RCC 7860 (cell line): Measurements from ENCODE around the gene BCL11A.

Experiments
- DNase-seq: peaks from one replicate; pipeline ENCODE4 v3.0.0-alpha.2; 2015; ENCODE audit warnings: low spot score
- FAIRE-seq: peaks from 2 replicates; lab custom pipeline; 2012; peaks lifted over from hg19 to GRCh38; lab: Jason Lieb, UNC

Gene BCL11A

GRCh38 chr2:60553495-60554073, at the start of gene BCL11A:
Gene BCL11A (minus strand): TSS chr2:60553654. CDS start chr2:60553270, 384 bp downstream.
- FAIRE-seq = no peak
- no peak for DNase-seq

- FAIRE-seq = no peak
- DNase-seq = no peak
These were observed 49.5 kb upstream of the BCL11A start for GRCh38 chr2:60602828-60603532.

GRCh38 chr2:60602388-60602787, 48.9 kb upstream of the BCL11A start:
- no peak for DNase-seq
- FAIRE-seq = no peak

GRCh38 chr2:60598271-60598670, 44.8 kb upstream of the BCL11A start:
- no peak for FAIRE-seq

GRCh38 chr2:60597346-60597745, 43.9 kb upstream of the BCL11A start:
- DNase-seq (no peak), FAIRE-seq (no peak)

More at GRCh38 chr2:60598271-60598670, 44.8 kb upstream of the BCL11A start:
- DNase-seq = no peak

- FAIRE-seq (no peak), DNase-seq (no peak)
These were observed 43.0 kb upstream of the BCL11A start for GRCh38 chr2:60596411-60596810.

- no peak for FAIRE-seq
- DNase-seq = no peak
These were observed 42.5 kb upstream of the BCL11A start for GRCh38 chr2:60595953-60596352.

GRCh38 chr2:60589104-60589503, 35.6 kb upstream of the BCL11A start:
- DNase-seq = no peak

GRCh38 chr2:60586081-60586480, 32.6 kb upstream of the BCL11A start:
- FAIRE-seq (no peak), DNase-seq (no peak)

More at GRCh38 chr2:60589104-60589503, 35.6 kb upstream of the BCL11A start:
- FAIRE-seq = no peak

GRCh38 chr2:60585276-60585675, 31.8 kb upstream of the BCL11A start:
- no peak for FAIRE-seq
- no peak for DNase-seq

GRCh38 chr2:60583604-60584003, 30.1 kb upstream of the BCL11A start:
- no peak for FAIRE-seq
- no peak for DNase-seq

GRCh38 chr2:60581433-60582282, 28.2 kb upstream of the BCL11A start:
- FAIRE-seq (no peak), DNase-seq (peak; percentile 15)

- FAIRE-seq (no peak), DNase-seq (no peak)
These were observed 24.3 kb upstream of the BCL11A start for GRCh38 chr2:60577682-60578283.

GRCh38 chr2:60573251-60573650, 19.8 kb upstream of the BCL11A start:
- FAIRE-seq (no peak), DNase-seq (no peak)

- FAIRE-seq = no peak
These were observed 16.8 kb upstream of the BCL11A start for GRCh38 chr2:60570251-60570650.

GRCh38 chr2:60569680-60570111, 16.2 kb upstream of the BCL11A start:
- FAIRE-seq (no peak), DNase-seq (no peak)

More at GRCh38 chr2:60570251-60570650, 16.8 kb upstream of the BCL11A start:
- DNase-seq = no peak

GRCh38 chr2:60567919-60568768, 14.7 kb upstream of the BCL11A start:
- no peak for DNase-seq

GRCh38 chr2:60567096-60567495, 13.6 kb upstream of the BCL11A start:
- FAIRE-seq (no peak), DNase-seq (no peak)

More at GRCh38 chr2:60567919-60568768, 14.7 kb upstream of the BCL11A start:
- no peak for FAIRE-seq

- no peak for DNase-seq
These were observed 12.0 kb upstream of the BCL11A start for GRCh38 chr2:60565472-60565871.

More at GRCh38 chr2:60565472-60565871, 12.0 kb upstream of the BCL11A start:
- no peak for FAIRE-seq
